ENCODE measurements around the gene LRRC4C.
"Not testable (repeated sequence)": the region's sequence is repeated elsewhere in the genome, so short reads cannot be mapped to it uniquely, and the experiment has no call there.

The LRRC4C gene

DNA sequence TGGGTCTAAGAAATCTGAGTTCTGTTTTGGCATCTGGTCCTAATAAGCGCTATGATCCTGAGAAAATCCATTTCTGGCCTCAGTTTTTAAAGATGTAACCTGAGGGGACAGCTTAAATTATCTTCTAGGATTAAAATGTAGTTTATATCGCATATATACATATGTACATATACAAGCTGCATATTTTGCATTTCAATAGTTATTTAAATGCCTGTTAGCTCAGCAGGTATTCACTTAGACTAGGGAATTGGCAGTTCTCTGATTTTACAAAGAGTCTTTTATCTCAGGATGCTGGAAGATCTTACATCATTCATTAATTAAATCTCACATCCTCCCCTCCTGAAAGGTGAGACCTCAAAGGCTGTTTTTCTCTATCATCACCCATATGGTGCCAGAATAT, 1232.8 kb downstream of the LRRC4C start:
- no peak for DNase-seq (ENCODE audit: low read depth)

DNA sequence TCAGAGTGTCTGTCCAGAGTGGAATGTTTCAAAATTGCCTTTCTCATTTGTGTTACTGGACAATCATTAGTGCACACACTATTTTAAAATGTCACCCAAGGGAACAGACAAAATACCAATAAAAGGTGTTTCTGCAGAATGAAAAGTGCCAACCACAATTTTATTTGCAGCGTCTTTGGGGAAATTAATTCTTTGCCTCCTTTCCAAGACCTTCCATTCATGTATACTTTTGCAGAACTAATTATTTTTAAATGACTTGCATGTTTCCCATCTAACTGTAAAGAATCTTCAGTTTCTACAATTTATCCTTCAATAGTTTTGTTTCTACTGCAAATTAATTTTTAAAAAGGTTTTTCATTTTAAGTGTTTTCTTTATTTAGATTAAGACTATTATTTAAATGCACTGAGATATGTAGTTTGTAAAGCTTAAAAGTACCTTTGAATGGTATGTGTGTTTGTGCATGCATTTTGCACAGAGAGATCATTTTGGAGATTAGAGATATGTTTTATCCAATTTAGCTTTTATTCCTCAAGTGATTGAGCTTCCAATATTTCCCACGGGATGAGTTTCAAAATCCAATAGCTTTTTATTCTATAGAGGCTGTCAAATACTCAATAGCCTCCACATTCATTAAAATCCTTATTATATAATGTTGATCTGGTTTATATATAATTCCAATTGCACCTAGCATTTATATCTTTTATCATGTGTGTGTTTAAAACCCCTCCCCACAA, 1235.7 kb downstream of the LRRC4C start:
- no peak for DNase-seq (ENCODE audit: low read depth)

DNA sequence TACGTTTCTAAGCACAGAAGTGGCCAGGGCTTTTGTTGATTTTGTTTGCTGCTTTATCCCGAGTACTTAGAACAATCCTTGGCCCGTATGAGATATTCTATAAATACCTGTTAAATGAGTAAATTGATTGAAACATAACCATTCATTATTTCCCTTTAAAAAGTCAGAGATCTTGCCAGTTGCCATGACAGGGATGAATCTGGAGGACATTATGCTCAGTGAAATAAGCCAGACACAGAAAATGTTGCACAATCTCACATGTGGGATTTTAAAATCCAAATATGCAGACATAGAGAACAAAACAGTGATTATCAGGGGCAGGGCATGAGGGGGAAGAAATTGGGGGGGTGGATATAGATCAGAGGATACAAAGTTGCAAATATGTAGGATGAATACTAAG, 1240.1 kb downstream of the LRRC4C start:
- no peak for DNase-seq (ENCODE audit: low read depth)

DNA sequence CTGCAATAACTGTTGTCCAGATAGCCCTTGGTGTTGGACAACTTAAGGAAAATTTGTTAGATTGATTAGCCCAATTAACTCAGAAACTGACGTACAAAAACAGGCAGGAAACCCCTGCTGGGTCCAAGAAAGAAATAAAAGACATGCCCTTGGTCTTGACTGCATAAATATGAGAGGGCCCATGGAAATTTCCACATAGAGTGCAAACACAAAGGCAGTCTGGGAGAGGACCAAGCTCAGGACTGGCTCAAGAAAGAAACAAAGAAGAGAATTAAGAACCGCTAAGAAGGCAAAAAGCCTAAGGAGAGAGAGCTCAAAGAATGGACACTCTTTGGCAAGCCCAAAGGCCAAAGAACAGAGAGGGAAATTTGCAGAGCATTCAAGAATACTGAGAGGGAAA, 1243.9 kb downstream of the LRRC4C start:
- no peak for DNase-seq (ENCODE audit: low read depth)

DNA sequence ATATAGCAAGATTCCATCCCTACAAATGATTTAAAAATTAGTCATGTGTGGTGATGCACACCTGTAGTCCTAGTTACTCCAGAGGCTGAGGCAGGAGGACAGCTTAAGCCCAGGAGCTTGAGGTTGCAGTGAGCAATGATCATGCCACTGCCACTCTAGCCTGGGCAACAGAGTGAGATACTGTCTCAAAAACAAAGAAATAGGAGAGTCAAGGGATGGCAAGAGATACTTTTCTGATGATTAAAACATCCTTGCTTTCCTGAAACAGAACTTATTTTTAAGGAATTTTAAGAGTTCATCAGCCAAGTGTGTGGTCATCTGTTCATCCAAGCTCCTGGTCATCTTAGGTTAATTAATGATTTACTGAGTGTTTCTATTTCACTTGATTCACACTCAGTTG, 1252.0 kb downstream of the LRRC4C start:
- DNase-seq (ENCODE audit: low read depth) = no peak

DNA sequence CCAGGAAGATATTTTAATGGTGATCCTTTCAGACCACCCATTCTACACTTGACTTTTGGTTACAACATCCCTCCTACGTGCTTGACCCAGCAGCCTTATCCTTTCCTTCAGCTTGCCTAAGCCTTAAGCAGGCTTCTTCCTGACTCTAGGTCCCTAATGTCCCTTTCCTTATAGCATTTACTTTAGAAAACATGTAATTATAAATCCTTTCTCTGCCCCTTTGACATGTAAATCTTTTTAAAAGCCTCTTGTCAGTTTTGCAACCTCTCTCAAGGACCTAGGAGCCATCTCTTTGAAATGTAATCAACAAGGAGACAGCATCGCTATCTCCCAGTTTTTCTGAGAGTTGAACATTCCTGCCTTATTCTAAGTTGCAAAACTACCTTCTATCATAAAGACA, 1255.2 kb downstream of the LRRC4C start:
- DNase-seq (ENCODE audit: low read depth) = no peak

DNA sequence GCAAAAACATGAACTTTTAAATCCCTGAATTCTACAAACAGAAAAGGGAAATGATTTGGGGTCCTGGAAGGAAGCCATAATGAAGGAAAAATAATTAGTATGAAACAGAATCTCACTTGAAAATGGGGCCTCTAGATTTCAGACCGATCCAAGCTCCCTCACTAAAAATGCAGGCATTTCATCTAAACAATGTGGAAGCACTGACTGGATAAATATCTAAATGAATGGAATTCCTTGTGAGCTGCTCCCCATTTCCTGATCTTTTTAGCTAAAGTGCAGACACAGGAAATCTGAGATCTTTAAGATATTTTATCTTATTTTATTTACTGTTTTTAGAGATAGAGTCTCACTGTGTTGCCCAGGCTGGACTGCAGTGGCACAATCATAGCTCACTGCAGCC, 1255.8 kb downstream of the LRRC4C start:
- DNase-seq (ENCODE audit: low read depth) = no peak

DNA sequence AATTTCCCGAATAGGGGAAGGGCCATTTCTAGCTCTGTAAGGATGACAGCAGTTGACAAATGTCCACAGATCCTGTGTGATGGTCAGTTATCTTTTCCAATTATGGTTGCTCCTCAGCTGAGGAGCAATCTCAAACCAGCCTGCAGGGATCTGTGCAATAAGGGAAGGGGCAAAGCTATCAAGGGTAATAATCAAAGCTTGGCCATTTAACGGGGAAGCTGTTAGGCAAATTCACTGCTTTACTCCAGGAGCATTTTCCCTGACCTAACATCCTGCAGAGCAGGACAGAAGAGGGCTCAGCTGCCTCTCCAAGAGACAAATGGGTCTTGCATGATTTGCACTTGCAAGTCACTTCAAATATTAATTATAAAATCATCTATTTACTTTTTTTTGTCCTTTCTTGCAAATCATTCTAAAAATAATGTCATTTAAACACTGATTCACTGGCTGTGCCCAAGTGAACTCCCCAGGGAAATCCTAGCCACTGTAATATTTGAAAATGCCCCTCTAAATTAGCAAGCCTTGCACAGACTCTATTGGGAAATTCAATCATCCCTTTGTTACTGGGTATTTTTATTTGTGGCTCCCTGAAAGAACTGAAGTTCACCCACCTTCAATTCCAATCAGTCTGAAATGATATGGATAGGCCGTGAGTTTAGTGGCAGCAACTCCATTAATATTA, 1256.7 kb downstream of the LRRC4C start:
- DNase-seq (ENCODE audit: low read depth) = no peak

DNA sequence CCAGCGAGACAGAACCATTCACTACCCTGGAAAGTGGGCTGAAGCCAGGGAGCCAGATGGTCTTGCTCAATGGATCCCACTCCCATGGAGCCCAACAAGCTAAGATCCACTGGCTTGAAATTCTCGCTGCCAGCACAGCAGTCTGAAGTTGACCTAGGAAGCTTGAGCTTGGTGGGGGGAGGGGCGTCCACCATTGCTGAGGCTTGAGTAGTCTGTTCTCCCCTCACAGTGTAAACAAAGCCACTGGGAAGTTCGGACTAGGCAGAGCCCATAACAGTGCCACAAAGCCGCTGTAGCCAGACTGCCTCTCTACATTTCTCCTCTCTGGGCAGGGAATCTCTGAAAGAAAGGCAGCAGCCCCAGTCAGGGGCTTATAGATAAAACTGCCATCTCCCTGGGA, 1266.9 kb downstream of the LRRC4C start:
- not testable (repeated sequence) for DNase-seq (ENCODE audit: low read depth)

DNA sequence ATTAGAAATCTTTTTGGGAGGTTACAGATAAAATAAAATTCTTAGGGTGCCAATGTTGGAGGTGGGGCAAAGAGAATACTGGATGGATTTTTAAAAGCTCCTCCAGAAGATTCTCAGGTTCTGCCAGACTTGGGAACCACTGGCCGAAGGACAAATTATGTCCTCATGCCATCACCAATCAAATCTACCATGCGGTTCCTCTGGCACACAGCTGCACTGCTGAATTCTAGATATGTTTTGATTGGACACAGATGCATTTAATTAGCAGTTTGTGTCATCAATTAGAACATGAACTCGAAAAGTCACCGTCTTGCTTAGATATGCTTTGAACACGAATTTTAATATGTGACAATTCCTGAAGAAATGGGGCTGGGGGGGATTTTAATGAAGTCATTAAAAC, 1269.2 kb downstream of the LRRC4C start:
- no peak for DNase-seq (ENCODE audit: low read depth)

DNA sequence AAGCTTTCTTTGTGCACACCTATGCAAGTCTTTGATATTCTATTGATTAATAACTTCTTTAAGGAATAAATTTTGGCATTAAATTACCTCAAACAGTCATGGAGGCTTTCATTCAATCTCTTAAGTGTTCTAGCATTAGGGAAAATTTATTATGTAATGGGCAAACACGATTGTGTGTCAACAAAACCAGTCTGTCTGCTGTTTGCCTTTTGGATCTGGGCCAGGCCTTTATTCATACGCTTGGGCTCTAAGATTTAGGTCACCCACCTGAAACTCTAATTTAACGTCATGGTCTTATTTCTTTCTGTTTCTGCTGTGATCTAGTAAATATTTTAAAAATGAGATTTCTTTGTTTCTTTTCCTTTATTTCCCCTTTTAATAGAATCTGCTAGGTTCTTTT, 1270.6 kb downstream of the LRRC4C start:
- DNase-seq (ENCODE audit: low read depth) = no peak

DNA sequence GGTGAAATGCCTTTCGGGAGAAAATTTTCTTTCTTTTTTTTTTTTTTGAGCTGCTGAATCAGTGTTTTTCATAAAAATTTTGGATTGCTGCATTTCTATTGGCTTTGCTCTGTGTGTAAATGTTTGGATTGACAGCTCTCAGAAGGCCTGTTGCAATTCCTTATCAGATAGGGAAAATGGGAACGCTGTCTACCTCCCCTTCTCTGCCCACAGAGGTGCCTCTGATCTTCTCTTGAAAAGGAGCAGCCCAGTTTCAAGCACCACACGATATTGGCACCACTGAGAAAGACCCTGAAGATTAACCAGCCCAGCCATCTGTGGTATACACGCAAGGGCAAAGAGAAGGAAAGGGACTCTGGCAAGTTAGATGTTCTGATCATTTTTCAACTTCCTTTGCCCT, 1272.2 kb downstream of the LRRC4C start:
- no peak for DNase-seq (ENCODE audit: low read depth)

DNA sequence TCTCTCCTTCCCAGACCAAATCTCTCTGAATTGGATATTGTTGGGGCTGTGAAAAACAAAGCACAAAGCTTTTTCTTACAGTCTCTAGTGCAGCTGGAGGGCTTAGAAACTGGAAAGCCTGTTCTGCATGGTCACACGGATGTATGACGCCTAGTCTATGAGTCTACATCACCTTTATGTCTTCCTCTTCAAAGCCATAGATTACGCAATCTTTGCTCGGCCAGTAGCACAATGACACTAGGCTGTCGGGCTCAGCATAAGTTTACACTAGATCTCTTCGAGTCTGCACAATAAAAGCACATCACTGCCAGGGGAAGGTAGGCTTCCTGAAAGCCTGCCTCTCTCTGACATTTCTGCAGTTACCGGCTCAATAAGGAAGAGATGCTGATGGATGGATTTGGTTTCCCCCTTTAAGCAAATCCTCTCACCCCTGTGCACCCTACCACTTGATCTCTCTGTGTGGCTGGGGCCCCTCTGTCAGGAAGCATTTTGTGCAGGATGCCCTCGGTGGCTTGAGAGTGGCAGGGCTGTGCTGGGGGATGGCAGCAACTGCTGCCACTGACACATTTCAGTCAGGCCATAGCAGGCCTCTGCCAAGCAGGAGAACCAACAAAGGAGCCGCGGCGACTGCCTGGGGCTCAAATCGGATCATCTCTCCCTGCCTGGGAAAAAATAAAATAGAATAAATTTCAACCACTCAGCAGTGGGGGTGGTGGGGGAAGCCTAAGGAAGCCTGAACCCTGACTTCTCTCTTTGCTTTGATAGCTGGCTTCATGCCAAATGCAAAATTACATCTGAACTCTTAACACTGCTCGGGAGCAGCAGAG, 1272.8 kb downstream of the LRRC4C start:
- DNase-seq (ENCODE audit: low read depth) = no peak

DNA sequence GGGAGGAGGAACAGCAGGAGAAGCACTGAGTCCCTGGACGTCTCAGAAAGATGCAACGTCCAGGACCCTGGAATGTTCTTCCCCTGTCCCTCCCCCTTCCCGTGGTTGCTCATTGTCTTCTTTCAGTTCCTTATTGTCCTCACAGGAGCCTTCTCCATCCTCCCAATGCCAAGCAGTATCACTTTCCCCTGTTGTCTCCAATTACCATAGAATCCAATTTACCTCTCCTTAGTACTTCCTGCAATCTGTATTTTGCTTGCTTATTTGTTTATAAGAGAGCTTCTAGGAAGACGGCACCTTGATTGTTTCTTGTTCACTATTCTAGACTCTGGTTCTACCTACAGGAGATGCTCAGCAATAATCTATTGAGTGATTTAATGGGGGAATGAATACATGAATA, 1273.7 kb downstream of the LRRC4C start:
- no peak for DNase-seq (ENCODE audit: low read depth)

DNA sequence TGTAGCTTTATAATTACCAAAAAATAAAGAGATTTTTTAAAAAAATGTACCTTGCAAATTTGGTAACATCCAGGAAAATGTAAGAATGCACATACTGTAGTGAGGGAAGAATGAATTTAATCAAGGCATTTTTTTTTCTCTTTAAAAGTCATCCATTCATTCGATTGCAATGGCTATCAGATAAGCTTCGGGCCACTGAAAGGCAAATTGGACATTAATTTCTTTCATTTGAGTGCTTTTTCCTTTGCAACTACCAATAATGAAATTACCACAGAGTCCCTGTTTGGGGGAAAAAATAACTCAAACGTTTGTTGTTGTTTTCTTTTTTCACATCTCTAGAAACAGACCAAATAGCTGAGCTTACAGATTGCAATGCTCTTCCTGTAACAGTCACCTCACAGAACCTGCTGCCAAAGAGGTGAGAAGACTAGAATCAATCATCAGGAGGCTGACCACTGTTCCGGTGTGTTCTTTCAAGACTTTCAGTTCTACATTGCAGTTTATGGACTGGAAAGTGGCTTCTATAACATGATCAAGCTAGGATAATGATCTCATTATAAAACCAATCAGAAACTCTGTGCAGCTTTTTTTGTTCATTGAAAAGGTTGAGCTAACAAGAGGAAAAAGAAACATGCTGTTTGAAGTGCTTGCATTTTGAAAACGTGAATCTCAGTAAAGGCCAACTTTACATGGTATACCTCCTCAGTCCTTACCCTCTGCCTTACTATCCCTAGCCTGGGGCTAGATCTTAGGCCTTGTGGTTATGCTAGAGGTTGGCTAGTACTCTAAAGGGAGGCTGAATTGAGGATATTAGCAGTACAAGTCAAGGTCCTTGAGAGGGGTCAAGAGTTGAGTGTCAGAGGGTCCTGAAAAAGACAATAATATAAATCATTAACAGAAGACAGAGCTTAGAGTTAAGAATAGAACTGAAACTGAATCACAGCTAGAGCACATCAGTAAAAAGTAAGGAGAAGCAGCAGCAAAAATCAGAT, 1276.1 kb downstream of the LRRC4C start:
- no peak for DNase-seq (ENCODE audit: low read depth)

DNA sequence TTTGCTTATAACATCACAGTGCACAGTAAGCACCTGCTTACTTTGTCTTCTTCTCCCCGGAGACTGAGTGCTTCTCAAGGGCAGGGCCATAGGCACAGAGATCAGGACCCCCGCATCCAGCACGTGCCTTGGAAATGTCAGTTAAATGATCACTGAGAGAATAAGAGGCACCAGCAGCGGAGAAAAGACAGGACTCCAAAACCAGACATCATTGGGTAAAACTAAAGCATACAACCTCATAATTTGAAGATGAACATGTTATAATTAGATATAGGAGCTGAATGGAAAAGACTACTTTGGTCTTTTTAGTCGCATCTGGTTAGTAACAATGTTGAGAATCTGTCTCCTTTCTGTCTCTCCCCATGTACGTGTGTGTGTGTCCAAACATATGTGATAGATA, 1279.9 kb downstream of the LRRC4C start:
- no peak for DNase-seq (ENCODE audit: low read depth)

DNA sequence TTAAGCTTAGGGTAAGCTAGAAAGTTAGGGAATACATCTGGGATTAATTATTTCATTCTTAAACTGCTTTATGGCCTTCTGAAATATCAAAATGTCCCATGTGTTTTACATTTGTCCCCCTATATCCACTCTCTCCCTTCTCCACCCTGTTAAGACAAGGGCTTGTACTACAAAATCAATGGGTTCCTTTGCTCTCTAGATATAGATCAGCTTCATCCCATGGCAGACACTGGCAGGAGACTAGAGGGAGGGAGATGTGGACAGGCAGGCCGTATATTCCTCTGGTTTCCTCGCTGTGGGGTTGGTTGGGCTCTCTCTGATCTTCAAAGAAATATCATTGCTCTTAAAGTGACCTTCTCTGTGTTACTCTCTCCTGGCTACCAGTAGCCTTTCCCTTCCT, 1281.0 kb downstream of the LRRC4C start:
- DNase-seq (ENCODE audit: low read depth) = no peak

DNA sequence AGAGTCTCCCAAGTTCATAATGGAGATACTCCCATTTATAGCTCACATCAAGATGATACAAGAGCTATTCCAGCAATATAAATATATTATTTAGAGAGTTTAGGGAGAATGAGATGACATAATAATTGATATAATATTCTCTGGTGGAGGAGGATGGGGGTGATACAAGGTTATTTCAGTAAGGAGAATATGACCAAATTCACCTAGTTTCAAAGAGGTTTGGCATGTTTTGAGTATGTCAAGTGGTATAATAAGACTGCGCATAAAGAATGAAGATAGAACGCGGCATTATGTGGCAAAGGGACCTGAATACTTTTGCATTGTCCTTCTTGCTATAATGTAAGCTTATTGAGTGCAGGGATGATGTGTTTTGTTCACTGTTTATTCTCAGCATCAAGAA, 1283.5 kb downstream of the LRRC4C start:
- DNase-seq (ENCODE audit: low read depth) = no peak

DNA sequence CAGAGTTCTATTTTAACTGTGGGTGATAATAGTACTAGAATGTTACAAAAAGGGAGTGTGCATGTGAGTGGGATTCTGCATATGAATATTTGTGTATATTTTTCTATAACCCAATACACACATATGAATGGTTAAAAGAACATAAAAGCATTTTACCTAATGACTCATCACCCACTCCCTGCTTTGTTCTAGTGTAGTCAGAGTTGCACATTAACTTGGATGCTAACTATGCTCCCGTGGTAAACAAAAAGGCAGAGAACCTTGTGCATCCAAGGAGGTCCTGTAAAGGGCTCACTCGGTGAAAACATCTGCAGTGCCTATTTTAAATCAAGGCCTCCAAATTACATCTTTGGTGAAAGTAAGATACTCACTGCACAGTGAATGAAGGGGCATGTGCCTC, 1289.4 kb downstream of the LRRC4C start:
- no peak for DNase-seq (ENCODE audit: low read depth)

DNA sequence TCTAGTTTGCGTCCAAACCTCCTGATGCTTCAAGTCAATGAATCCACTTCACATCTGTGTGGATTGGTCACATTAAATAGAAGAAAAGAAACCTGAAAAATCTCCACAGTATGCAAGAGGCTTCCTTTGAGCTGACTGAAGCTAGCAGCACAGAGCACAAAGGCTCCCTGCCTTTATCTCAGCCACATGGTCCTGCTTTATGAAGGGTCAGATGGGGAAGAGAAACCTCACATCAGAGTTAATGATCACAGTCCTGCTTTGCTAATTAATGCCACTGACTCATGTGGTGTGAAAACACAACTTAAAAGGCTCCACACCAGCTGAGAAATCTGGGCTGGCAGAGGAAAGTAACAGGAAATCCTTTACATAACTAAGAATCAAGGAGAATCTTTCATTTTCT, 1291.0 kb downstream of the LRRC4C start:
- no peak for DNase-seq (ENCODE audit: low read depth)

DNA sequence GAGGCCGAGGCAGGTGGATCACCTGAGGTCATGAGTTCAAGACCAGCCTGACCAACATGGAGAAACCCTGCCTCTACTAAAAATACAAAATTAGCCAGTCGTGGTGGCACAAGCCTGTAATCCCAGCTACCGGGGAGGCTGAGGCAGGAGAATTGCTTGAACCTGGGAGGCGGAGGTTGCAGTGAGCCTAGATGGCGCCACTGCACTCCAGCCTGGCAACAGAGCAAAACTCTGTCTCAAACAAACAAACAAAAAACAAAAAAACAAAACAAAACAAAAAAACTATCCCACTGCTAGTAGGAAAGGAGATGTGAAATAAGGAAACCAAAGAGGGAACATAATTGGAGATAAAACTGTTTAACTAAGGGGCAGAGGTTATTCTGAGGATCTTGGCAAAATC, 1291.6 kb downstream of the LRRC4C start:
- not testable (repeated sequence) for DNase-seq (ENCODE audit: low read depth)

DNA sequence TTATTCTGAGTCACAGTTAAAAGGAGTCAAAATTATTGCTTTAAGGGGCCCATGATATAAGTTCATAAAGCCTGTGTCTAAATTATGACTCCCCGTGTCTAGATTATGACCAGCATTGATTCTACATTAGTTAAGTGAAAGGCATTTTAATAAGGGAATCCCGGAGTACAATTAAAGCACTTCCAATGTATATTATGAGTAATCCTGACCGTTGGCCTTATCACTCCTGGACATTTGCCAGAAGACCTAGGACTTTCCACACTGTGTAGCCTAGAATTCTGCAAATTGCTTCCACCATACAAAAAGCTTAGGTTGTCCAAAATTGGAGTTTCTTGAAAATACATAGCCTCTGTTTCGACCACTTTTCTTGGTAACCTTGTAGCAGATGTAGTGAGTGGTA, 1292.6 kb downstream of the LRRC4C start:
- DNase-seq (ENCODE audit: low read depth) = no peak
